ENCODE measurements around the gene SSC5D.

GRCh38 chr19:55483706-55484592, 4.3 kb upstream of the SSC5D start:
- TF ChIP-seq TAF1 (IDR thresholded peaks at IDR 0.05; ENCODE audit: borderline replicate concordance, low read depth, low read length) (no peak), POLR2A (IDR thresholded peaks at IDR 0.05; ENCODE audit: low read depth, low read length) (0 out of 2 replicates have a peak, but pooled peaks have one; percentile 18)
